K562 treated with DMSO at 1 percent for 24 hours (cell line): ENCODE measurements around the gene HTR1D. TPM values are rescaled to one million over a fixed set of nuclear protein-coding genes. Genes with fewer than 3 reads are reported as not detected.

Experiments used
- total RNA-seq: library from RNA; unstranded; fragments of 300-600 nt; gene quantifications from 2 replicates; pipeline ENCODE4 v1.2.3, GENCODE V29; 2022; ENCODE audit warnings: low read depth; ENCODE audit not compliant: insufficient read depth

Gene HTR1D, protein sequence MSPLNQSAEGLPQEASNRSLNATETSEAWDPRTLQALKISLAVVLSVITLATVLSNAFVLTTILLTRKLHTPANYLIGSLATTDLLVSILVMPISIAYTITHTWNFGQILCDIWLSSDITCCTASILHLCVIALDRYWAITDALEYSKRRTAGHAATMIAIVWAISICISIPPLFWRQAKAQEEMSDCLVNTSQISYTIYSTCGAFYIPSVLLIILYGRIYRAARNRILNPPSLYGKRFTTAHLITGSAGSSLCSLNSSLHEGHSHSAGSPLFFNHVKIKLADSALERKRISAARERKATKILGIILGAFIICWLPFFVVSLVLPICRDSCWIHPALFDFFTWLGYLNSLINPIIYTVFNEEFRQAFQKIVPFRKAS
- total RNA-seq: not detected in 2 replicates

GRCh38 chr1:23217421-23218115, at the start of gene HTR1D:
TSS of gene HTR1D (minus strand) at chr1:23217502. CDS start at chr1:23194219, 23,283 bp downstream.

DNA sequence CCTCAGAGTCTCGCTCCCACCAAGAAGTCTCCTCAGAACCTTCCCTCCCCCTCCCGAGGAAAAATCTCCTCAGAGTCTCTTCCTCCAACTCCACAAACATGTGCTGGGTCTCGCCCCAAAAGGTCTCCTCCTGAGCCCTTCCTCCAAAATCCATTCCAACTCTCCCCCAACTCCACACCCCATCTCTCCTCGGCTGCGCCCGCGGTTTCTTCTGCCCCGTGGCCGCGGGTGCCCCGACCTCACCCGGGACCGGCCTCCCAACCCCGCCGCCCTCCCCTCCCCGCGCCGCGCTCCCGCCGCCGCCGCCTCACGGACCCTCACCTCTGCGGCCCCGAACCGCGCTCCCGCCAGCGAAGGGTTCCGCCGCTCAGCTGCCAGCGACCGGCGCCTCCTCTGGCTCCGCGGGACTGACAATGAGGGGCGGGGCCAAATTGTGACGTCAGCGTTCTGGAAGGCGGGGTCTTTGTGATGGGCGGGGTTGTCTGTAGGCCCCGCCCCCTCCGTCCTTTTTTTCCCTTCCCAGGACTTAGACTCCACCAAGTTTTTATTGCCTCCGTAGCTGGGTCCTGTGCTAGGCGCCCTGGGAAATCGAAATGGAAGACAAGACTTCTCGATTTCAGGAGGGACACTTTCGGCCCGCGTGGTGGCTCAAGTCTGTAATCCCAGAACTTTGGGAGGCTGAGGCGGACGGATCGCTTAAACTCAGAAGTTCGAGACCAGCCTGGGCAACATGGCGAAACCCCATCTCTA, 48.7 kb downstream of the HTR1D start, which contains the start of gene LUZP1:
Gene LUZP1 (minus strand): TSS at position 412 of the 750 bp plus-strand sequence.

Other genes with a start within 250 kb of the HTR1D start
- not detected in 2 replicates for gene LACTBL1, start 244.6 kb downstream of the HTR1D start, total RNA-seq
- gene TEX46, start 201.7 kb downstream of the HTR1D start, total RNA-seq: 1.9 TPM in 1 of 2 replicates, not detected in the other
- 144 and 163 TPM in 2 replicates for gene KDM1A, start 198.0 kb downstream of the HTR1D start, total RNA-seq
- 12.4 and 13.6 TPM in 2 replicates for gene LUZP1, start 48.6 kb downstream of the HTR1D start, total RNA-seq
- 95.1 and 106 TPM in 2 replicates for gene HNRNPR, start 126.8 kb upstream of the HTR1D start, total RNA-seq
- gene ZNF436, start 152.3 kb upstream of the HTR1D start, total RNA-seq: 6.3 and 7.5 TPM in 2 replicates
- gene TCEA3, start 207.2 kb upstream of the HTR1D start, total RNA-seq: 1.8 and 2.5 TPM in 2 replicates